HFF-Myc (cell line): ENCODE measurements around the gene PMM1.

ENCODE experiments used
- DNase-seq: peaks from one replicate; pipeline ENCODE4 v3.0.0-alpha.2; 2011; ENCODE audit warnings: low read depth; ENCODE audit errors: extremely low read depth
- H3K4me3 ChIP-seq: replicated peaks from 2 replicates; pipeline ENCODE4 v1.5.1; 2011; ENCODE audit warnings: low read depth, mild to moderate bottlenecking, control low read depth, low read length
- CTCF ChIP-seq: IDR thresholded peaks from 2 replicates; pipeline ENCODE4 v1.5.1; 2012; ENCODE audit warnings: mild to moderate bottlenecking, low read depth, low read length, control low read depth; ENCODE audit errors: missing control alignments

Gene PMM1

GRCh38 chr22:41608386-41608785, 18.7 kb upstream of the PMM1 start:
- H3K4me3 ChIP-seq: no peak overlapping the region
- DNase-seq: no peak
- no peak for TF ChIP-seq CTCF

- no peak for DNase-seq
- no peak for TF ChIP-seq CTCF
- no peak overlapping the region for H3K4me3 ChIP-seq
These were observed 14.3 kb upstream of the PMM1 start for GRCh38 chr22:41603873-41604332.

- H3K4me3 ChIP-seq: no peak overlapping the region
- TF ChIP-seq CTCF: no peak
These were observed 11.3 kb upstream of the PMM1 start for GRCh38 chr22:41600976-41601375.

GRCh38 chr22:41598891-41599635, 9.4 kb upstream of the PMM1 start:
- no peak for DNase-seq
- no peak for TF ChIP-seq CTCF

More at GRCh38 chr22:41600976-41601375, 11.3 kb upstream of the PMM1 start:
- no peak for DNase-seq

GRCh38 chr22:41598081-41598480, 8.4 kb upstream of the PMM1 start:
- no peak overlapping the region for H3K4me3 ChIP-seq
- no peak for TF ChIP-seq CTCF
- DNase-seq: no peak

More at GRCh38 chr22:41598891-41599635, 9.4 kb upstream of the PMM1 start:
- H3K4me3 ChIP-seq: no peak overlapping the region

- H3K4me3 ChIP-seq: no peak overlapping the region
- TF ChIP-seq CTCF: no peak
- no peak for DNase-seq
These were observed 8.0 kb upstream of the PMM1 start for GRCh38 chr22:41597635-41597953.
